Stimulated activated CD8-positive, alpha-beta memory T cell treated with anti-CD3 and anti-CD28 coated beads, Interleukin-15, amount 100 ng/mL, for 48 hours (primary cell): Measurements from ENCODE around the gene RSPO4.

Experiments
- DNase-seq, 2 donors: peaks; one replicate each; pipeline ENCODE4 v3.0.0-alpha.2; 2020; ENCODE audit warnings: low read depth in 2 of 2

The RSPO4 gene

GRCh38 chr20:910132-910869 lies 91.8 kb downstream of the RSPO4 start:
- DNase-seq, result no peak

DNA sequence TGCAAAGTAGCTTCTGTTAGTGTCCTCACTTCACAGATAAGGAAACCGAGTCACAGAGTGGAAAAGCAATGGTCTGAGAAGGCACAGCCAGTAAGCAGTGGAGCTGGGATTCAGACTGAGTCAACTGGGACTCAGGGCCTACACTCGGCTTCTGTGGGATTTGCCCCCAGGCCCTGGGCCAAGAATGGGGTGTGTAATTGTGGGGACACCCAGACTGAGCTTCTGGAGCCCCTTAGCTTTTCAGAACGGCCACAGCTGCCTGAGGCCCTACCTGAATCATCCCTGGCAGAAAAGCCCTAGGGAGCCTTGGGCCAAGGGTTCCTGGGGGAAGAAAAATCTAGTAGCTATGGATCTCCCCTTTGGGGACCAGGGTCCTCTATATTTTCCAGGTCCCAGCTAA lies 92.5 kb downstream of the RSPO4 start:
- DNase-seq, result no peak
